ENCODE data around the gene ACLY.
A peak's percentile ranks its signal among the peaks of the same experiment; 100 is the strongest.
"Not testable (repeated sequence)": the region's sequence is repeated elsewhere in the genome, so short reads cannot be mapped to it uniquely, and the experiment has no call there.

Gene ACLY

GRCh38 chr17:41868568-41868967 is 50.2 kb downstream of the ACLY start:
- Histone ChIP-seq H3K9me3 (ENCODE audit: control insufficient read depth, low read length) (no peaks in the 10 kb centered on the region), H3K36me3 (ENCODE audit: control insufficient read depth, insufficient read depth, low read length, severe bottlenecking) (peaks cover 71% of the 10 kb centered on the region)

GRCh38 chr17:41865596-41865893 is 53.2 kb downstream of the ACLY start:
- Histone ChIP-seq H3K9ac (ENCODE audit: low read length) (peak overlapping the region; percentile 60), H3K9me3 (ENCODE audit: control insufficient read depth, low read length) (no peaks in the 10 kb centered on the region), H3K27me3 (replicated peaks; ENCODE audit: control insufficient read depth, insufficient read depth, low read length) (no peaks in the 10 kb centered on the region), H3K4me1 (ENCODE audit: control insufficient read depth, insufficient read depth, low read length) (peaks cover 14% of the 10 kb centered on the region), H3K4me3 (ENCODE audit: low read length) (peak overlapping the region; percentile 92), H3K36me3 (ENCODE audit: control insufficient read depth, insufficient read depth, low read length, severe bottlenecking) (peaks cover 40% of the 10 kb centered on the region)
- DNase-seq (ENCODE audit: low read depth): no peak

More at GRCh38 chr17:41868568-41868967, 50.2 kb downstream of the ACLY start:
- H3K9ac ChIP-seq (ENCODE audit: low read length): no peak overlapping the region
- no peak for DNase-seq (ENCODE audit: low read depth)
- H3K27me3 ChIP-seq (replicated peaks; ENCODE audit: control insufficient read depth, insufficient read depth, low read length): no peaks in the 10 kb centered on the region
- peaks cover 11% of the 10 kb centered on the region for H3K4me1 ChIP-seq (ENCODE audit: control insufficient read depth, insufficient read depth, low read length)
- no peak overlapping the region for H3K4me3 ChIP-seq (ENCODE audit: low read length)

GRCh38 chr17:41864836-41865595 is 53.7 kb downstream of the ACLY start, which contains the start of gene KLHL11:
Gene KLHL11 (minus strand): TSS chr17:41865423. CDS start chr17:41865370, 53 bp downstream.
- no peaks in the 10 kb centered on the region for H3K9me3 ChIP-seq (ENCODE audit: control insufficient read depth, low read length)
- peak; percentile 97 for DNase-seq (ENCODE audit: low read depth)
- peaks cover 14% of the 10 kb centered on the region for H3K4me1 ChIP-seq (ENCODE audit: control insufficient read depth, insufficient read depth, low read length)
- peaks cover 35% of the 10 kb centered on the region for H3K36me3 ChIP-seq (ENCODE audit: control insufficient read depth, insufficient read depth, low read length, severe bottlenecking)
- H3K4me3 ChIP-seq (ENCODE audit: low read length): peak within 1 kb of the TSS; percentile 92
- H3K27me3 ChIP-seq (replicated peaks; ENCODE audit: control insufficient read depth, insufficient read depth, low read length): no peaks in the 10 kb centered on the region
- peak within 1 kb of the TSS; percentile 96 for H3K9ac ChIP-seq (ENCODE audit: low read length)

GRCh38 chr17:41864498-41864835 is 54.3 kb downstream of the ACLY start:
- DNase-seq (ENCODE audit: low read depth): no peak
- peak overlapping the region; percentile 96 for H3K9ac ChIP-seq (ENCODE audit: low read length)
- peak overlapping the region; percentile 92 for H3K4me3 ChIP-seq (ENCODE audit: low read length)
- H3K4me1 ChIP-seq (ENCODE audit: control insufficient read depth, insufficient read depth, low read length): peaks cover 14% of the 10 kb centered on the region
- peaks cover 30% of the 10 kb centered on the region for H3K36me3 ChIP-seq (ENCODE audit: control insufficient read depth, insufficient read depth, low read length, severe bottlenecking)
- H3K27me3 ChIP-seq (replicated peaks; ENCODE audit: control insufficient read depth, insufficient read depth, low read length): no peaks in the 10 kb centered on the region
- H3K9me3 ChIP-seq (ENCODE audit: control insufficient read depth, low read length): no peaks in the 10 kb centered on the region

GRCh38 chr17:41863074-41863848 is 55.5 kb downstream of the ACLY start:
- H3K4me1 ChIP-seq (ENCODE audit: control insufficient read depth, insufficient read depth, low read length): peaks cover 14% of the 10 kb centered on the region

GRCh38 chr17:41860254-41860931 is 58.4 kb downstream of the ACLY start:
- H3K36me3 ChIP-seq (ENCODE audit: control insufficient read depth, insufficient read depth, low read length, severe bottlenecking): no peaks in the 10 kb centered on the region
- peaks cover 14% of the 10 kb centered on the region for H3K4me1 ChIP-seq (ENCODE audit: control insufficient read depth, insufficient read depth, low read length)
- no peak for DNase-seq (ENCODE audit: low read depth)
- H3K27me3 ChIP-seq (replicated peaks; ENCODE audit: control insufficient read depth, insufficient read depth, low read length): no peaks in the 10 kb centered on the region
- H3K9me3 ChIP-seq (ENCODE audit: control insufficient read depth, low read length): no peaks in the 10 kb centered on the region
- H3K4me3 ChIP-seq (ENCODE audit: low read length): no peak overlapping the region
- no peak overlapping the region for H3K9ac ChIP-seq (ENCODE audit: low read length)

More at GRCh38 chr17:41863074-41863848, 55.5 kb downstream of the ACLY start:
- no peaks in the 10 kb centered on the region for H3K27me3 ChIP-seq (replicated peaks; ENCODE audit: control insufficient read depth, insufficient read depth, low read length)
- H3K9ac ChIP-seq (ENCODE audit: low read length): peak overlapping the region; percentile 96
- DNase-seq (ENCODE audit: low read depth): no peak
- H3K4me3 ChIP-seq (ENCODE audit: low read length): peak overlapping the region; percentile 92
- H3K36me3 ChIP-seq (ENCODE audit: control insufficient read depth, insufficient read depth, low read length, severe bottlenecking): peaks cover 18% of the 10 kb centered on the region
- H3K9me3 ChIP-seq (ENCODE audit: control insufficient read depth, low read length): no peaks in the 10 kb centered on the region

- H3K36me3 ChIP-seq (ENCODE audit: control insufficient read depth, insufficient read depth, low read length, severe bottlenecking): peaks cover 43% of the 10 kb centered on the region
- not testable (repeated sequence) for H3K9ac ChIP-seq (ENCODE audit: low read length); H3K27me3 ChIP-seq (replicated peaks; ENCODE audit: control insufficient read depth, insufficient read depth, low read length); DNase-seq (ENCODE audit: low read depth); H3K9me3 ChIP-seq (ENCODE audit: control insufficient read depth, low read length); H3K4me3 ChIP-seq (ENCODE audit: low read length)
- peaks cover 20% of the 10 kb centered on the region for H3K4me1 ChIP-seq (ENCODE audit: control insufficient read depth, insufficient read depth, low read length)
These were observed 67.4 kb downstream of the ACLY start for GRCh38 chr17:41851382-41851781.

GRCh38 chr17:41849251-41849990 is 69.3 kb downstream of the ACLY start:
- no peaks in the 10 kb centered on the region for H3K9me3 ChIP-seq (ENCODE audit: control insufficient read depth, low read length)
- no peak for DNase-seq (ENCODE audit: low read depth)
- H3K4me1 ChIP-seq (ENCODE audit: control insufficient read depth, insufficient read depth, low read length): peaks cover 20% of the 10 kb centered on the region
- no peak overlapping the region for H3K9ac ChIP-seq (ENCODE audit: low read length)
- H3K4me3 ChIP-seq (ENCODE audit: low read length): no peak overlapping the region
- no peaks in the 10 kb centered on the region for H3K27me3 ChIP-seq (replicated peaks; ENCODE audit: control insufficient read depth, insufficient read depth, low read length)
- peaks cover 36% of the 10 kb centered on the region for H3K36me3 ChIP-seq (ENCODE audit: control insufficient read depth, insufficient read depth, low read length, severe bottlenecking)

- no peak overlapping the region for H3K9ac ChIP-seq (ENCODE audit: low read length)
- no peaks in the 10 kb centered on the region for H3K9me3 ChIP-seq (ENCODE audit: control insufficient read depth, low read length)
- H3K4me1 ChIP-seq (ENCODE audit: control insufficient read depth, insufficient read depth, low read length): peaks cover 20% of the 10 kb centered on the region
- peaks cover 30% of the 10 kb centered on the region for H3K36me3 ChIP-seq (ENCODE audit: control insufficient read depth, insufficient read depth, low read length, severe bottlenecking)
- no peak overlapping the region for H3K4me3 ChIP-seq (ENCODE audit: low read length)
- H3K27me3 ChIP-seq (replicated peaks; ENCODE audit: control insufficient read depth, insufficient read depth, low read length): no peaks in the 10 kb centered on the region
- DNase-seq (ENCODE audit: low read depth): peak; percentile 50
These were observed 70.0 kb downstream of the ACLY start for GRCh38 chr17:41848788-41849187.

- Histone ChIP-seq H3K27me3 (replicated peaks; ENCODE audit: control insufficient read depth, insufficient read depth, low read length) (no peaks in the 10 kb centered on the region), H3K36me3 (ENCODE audit: control insufficient read depth, insufficient read depth, low read length, severe bottlenecking) (peaks cover 12% of the 10 kb centered on the region), H3K4me3 (ENCODE audit: low read length) (no peak overlapping the region), H3K9ac (ENCODE audit: low read length) (no peak overlapping the region), H3K4me1 (ENCODE audit: control insufficient read depth, insufficient read depth, low read length) (peaks cover 20% of the 10 kb centered on the region), H3K9me3 (ENCODE audit: control insufficient read depth, low read length) (no peaks in the 10 kb centered on the region)
- no peak for DNase-seq (ENCODE audit: low read depth)
These were observed 73.8 kb downstream of the ACLY start for GRCh38 chr17:41844971-41845370.

- H3K4me3 ChIP-seq (ENCODE audit: low read length); H3K9me3 ChIP-seq (ENCODE audit: control insufficient read depth, low read length); H3K36me3 ChIP-seq (ENCODE audit: control insufficient read depth, insufficient read depth, low read length, severe bottlenecking); H3K27me3 ChIP-seq (replicated peaks; ENCODE audit: control insufficient read depth, insufficient read depth, low read length); H3K4me1 ChIP-seq (ENCODE audit: control insufficient read depth, insufficient read depth, low read length); H3K9ac ChIP-seq (ENCODE audit: low read length); DNase-seq (ENCODE audit: low read depth): not testable (repeated sequence)
These were observed 78.0 kb downstream of the ACLY start for GRCh38 chr17:41840781-41841180.

Data from adipocyte (in vitro differentiated cells).